Stromal cell of bone marrow (primary cell): ENCODE measurements around the gene G6PC3.
"Not testable (repeated sequence)": the region's sequence is repeated elsewhere in the genome, so short reads cannot be mapped to it uniquely, and the experiment has no call there.

Experiments
- DNase-seq: peaks from one replicate; pipeline ENCODE4 v3.0.0-alpha.2; 2012; ENCODE audit warnings: low read depth

G6PC3 gene

GRCh38 chr17:44084131-44084538 lies 13.6 kb downstream of the G6PC3 start:
- no peak for DNase-seq

DNA sequence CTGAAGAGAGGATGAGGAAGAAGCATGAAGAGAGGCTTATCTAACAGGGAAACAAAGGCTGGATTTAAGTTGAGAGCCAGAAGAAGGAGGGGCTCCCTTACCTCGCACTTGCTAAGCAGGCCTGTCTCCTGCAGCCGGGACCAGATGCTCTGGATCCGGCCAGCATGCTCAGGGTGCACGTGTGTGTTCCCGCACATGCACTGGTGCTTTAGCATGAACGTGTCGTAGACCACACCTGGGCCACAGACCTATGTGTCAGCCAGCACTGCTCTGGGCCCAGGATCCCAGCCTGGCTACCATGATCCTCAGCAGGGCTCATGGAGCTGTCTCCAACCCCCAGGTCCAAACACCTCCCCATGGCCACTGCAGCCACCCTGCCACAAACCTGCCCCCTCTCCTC lies 14.4 kb downstream of the G6PC3 start:
- DNase-seq = no peak

DNA sequence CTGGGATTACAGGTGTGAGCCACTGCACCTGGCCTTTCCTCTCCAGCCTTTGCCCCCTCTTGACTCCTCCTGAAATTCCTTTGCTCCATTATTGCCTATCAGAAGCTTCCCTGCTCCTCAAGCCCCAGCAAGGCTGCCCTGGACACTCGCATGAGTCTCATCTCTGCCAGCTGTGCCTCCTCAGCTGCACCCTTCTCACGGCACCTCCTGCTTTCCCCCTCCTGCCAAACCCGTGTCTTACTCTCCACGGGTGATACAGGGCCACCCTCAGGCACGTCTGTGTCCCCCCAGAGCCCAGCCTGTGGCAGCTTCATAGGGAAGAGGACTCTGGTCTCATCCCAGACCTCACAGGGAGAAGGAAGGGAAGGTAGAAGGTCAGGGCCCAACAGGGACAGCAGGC lies 15.4 kb downstream of the G6PC3 start:
- no peak for DNase-seq

GRCh38 chr17:44086364-44087311 lies 16.1 kb downstream of the G6PC3 start:
- DNase-seq = peak; percentile 84

- DNase-seq = no peak
These were observed 16.8 kb downstream of the G6PC3 start for GRCh38 chr17:44087319-44087718.

- no peak for DNase-seq
These were observed 17.7 kb downstream of the G6PC3 start for GRCh38 chr17:44088254-44088653.

GRCh38 chr17:44091200-44091997 lies 20.9 kb downstream of the G6PC3 start:
- DNase-seq = no peak

DNA sequence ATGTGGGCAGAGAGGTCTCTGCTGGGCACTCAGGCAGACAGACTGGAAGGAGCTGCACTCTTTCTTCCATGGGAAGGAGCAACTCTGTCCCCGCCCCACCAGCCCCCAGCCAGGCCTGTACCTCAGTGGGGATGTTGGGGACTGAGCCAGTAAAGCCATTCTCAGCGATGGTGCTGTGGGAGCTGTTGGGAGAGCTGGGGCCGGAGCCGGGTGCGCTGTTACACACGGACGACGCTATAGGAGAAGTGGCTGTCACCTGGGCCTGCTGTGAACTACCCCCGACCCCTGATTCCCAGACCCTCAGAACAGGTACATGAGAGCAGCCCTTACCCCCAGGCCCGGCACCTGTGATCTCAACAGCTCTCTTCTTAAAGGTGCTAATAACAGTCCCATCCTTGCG lies 21.5 kb downstream of the G6PC3 start:
- DNase-seq = no peak

DNA sequence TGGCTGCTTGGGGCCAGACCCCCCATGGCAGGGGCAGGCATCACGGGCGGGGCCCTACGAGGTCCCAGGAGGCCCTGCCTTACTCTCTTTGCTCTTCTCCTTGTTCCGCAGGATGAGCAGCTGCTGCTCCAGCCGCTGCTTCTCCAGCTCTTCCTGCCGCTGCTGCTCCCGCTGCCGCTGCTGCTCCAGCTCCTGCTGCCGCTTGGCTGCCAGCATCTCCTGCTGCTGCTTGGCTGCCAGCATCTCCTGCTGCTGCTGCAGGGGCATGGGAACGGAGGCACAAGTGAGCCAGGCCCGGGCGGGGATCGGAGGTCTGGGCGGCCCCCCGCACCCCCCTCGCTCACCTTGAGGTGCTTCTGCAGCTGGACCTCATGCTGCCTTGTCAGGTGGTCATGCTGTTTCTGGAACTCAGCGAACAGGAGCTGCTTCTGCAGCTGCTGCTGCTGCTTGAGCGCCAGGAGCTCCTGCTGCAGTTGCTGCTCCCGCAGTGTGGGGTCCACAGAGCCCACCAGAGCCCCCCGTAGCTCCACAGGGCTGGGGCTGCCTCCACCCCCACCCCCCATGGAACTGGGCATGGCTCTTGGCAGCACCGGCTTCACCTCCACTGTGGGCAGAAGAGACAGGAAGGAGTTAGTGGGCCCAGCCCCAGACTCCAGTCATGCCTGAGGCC lies 22.8 kb downstream of the G6PC3 start:
- DNase-seq = no peak

DNA sequence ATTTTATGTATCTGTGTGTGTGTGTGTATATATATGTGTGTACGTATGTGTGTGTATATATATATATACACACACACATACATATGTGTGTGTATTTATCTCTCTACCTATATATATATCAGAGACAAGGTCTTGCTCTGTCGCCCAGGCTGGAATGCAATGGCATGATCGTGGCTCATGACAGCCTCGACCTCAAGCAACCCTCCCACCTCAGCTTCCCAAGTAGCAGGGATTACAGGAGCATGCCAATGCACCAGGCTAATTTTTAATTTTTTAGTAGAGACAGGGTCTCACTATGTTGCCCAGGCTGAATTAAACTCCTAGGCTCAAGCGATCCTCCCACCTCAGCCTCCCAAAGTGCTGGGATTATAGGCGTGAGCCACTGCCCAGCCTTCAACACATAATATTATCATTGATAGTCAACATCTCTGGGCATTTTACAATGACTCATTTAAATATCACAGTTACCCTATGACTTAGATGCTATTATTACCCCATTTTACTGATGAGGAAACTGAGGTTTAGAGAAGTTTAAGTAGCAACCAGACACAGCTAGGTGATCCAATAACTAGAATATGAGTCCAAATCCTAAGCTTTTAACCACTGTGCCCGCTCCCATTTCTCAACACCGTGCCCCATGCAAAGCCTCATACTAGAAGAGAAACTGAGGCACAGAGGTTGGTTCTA lies 24.3 kb downstream of the G6PC3 start:
- no peak for DNase-seq

- DNase-seq = no peak
These were observed 24.8 kb downstream of the G6PC3 start for GRCh38 chr17:44095388-44095646.

DNA sequence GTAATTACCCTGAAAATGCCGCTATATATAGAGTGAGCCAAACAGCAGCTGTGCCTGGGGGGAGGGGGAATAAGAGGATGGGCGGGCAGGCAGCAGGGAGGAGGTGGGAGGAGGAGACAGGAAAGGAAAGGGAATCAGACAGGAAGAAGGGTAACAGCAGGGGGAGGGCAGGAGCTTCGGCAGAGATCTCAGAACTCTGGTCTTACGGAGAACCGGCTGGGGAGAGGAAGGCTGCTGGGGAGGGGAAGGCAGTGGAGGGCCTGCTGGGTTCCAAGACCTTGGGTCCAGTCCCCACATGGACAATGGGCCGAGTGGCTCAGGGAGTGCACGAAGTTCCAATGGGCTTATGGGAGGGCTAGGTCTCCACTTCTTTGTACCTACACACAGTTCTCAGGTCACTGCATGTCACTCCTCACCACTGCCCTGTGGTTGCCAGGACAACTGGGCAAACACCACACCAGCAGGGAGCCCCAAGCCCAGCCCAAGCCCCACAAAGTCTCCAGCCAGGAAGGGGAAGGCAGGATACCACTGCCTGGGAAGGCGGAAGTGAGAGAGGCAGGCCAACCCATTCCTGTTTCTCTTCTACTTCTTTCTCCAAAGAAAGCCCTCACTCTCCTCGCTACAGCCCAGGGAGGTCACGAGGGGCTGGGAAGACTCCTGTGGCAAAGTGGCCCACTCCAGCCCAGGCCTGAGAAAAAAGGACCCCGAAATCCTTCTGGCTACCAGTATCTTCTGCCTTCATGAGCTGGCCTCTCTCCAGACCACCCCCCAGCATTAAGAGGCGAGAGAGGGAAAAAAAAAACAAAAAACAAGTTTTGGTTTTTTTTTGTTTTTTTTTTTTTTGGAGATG lies 25.3 kb downstream of the G6PC3 start:
- peak; percentile 77 for DNase-seq

- DNase-seq = no peak
These were observed 26.8 kb downstream of the G6PC3 start for GRCh38 chr17:44097110-44097958.

DNA sequence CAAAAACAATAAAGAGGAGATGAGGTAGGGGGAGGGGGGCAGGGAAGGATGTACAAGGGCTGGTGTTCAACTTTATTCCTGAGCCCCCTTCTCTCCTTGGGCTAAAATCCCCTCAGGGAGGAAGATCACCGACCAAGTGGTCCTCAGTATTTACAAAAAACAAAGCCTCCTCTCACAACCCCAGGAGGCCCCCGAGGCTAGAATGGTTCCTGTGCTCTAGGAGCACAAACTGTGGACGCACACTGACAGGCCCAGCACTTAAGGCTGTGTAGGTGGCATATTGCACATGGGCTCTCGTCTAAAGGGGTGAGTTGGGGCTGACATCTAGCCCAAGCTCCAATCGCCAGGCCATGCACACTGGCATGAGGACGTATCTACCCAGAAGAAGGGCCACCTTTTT lies 31.3 kb downstream of the G6PC3 start:
- DNase-seq = not testable (repeated sequence)

DNA sequence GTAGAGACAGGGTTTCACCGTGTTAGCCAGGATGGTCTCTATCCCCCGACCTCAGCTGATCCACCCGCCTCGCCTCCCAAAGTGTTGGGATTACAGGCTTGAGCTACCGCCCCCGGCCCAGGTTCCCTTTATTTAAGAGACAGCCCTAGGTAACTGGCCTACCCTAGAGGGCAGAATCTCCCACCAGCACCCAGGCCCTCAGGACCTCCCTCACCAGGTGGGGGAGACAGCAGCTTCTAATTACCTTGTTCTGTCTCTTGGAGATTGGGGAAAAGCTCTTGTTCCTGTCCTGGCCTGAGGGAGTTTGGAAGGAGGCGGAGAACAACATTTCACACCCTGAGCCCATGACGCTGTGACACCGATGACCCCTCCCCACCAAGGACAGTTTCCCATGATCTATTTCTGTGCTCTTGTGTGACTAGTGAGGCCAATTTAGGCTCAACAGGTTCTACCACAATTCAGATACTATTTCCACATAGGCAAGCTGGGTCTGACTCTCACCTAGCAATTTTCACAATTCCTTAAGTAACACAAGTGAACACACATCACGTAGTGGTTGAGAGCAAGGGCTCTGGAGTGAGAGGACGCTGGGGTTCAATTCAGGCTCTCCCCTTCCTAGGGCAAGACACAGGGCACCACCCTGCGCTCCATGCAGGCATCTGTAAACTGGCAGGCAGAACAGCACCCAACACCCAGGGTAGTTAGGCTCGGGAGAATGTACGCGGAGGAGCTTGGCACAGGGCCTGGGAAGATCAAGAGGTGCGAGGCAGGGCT lies 32.5 kb downstream of the G6PC3 start:
- DNase-seq = no peak

DNA sequence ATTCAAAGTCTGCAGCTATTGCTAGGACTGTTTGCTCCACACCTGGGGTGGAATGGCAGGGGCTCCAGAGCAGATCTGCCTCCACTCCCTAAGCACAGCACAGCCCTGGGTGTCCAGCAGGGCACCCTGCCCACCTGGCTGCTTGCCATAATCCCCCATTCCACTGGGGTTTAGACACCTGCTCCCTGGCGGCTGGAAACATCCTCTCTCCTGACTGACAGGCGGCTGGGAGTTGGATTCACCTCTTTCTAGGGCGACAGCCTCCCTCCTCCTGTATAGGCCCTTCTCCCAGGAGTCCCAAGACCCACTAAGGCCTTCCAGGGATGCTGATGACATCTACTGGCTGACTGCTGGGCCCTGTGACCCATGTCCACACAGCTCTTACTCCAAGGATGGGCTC lies 34.9 kb downstream of the G6PC3 start:
- DNase-seq = no peak

- no peak for DNase-seq
These were observed 35.4 kb downstream of the G6PC3 start for GRCh38 chr17:44105941-44106340.

DNA sequence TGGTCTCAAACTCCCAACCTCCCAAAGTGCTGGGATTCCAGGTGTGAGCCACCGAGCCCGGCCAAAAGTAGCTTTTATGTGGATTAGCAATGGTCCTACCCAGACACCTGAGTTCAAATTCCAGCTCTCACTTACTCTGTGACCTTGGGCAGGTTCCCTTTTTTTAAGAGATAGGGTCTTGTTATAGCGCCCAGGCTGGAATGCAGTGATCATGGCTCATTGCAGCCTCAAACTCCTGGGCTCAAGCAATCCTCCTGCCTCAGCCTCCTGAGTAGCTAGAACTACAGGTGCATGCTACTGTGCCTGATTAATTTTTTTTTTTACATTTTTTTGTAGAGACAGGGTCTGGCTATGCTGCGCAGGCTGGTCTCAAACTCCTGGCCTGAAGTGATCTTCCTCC lies 36.3 kb downstream of the G6PC3 start:
- DNase-seq = no peak
